Panc1 (cell line): Measurements from ENCODE around the gene SMC3. TPM values are rescaled to one million over a fixed set of nuclear protein-coding genes. Genes with fewer than 3 reads are reported as not detected.
A peak's percentile ranks its signal among the peaks of the same experiment; 100 is the strongest.

Source experiments
- ATAC-seq: fragments of 200-7000 bp; cut with Tn5 transposase; 2 replicates; pipeline ENCODE4 v1.9.1; 2020; ENCODE audit warnings: mild to moderate bottlenecking, moderate library complexity
- BruUV-seq: library from RNA; stranded (reverse); fragments of 400-500 nt; replicated peaks from 2 replicates; lab custom pipeline; 2021; lab: Mats Ljungman, UMichigan
- CTCF ChIA-PET: fragments of 300-600 bp; sonication (Branson Sonifier 250); formaldehyde crosslinking; loops from one replicate; lab custom pipeline; 2022; ENCODE audit warnings: antibody characterized with exemption; lab: Charles Lee
- POLR2A ChIA-PET: fragments of 300-600 bp; sonication (Branson Sonifier 250); formaldehyde crosslinking; loops from one replicate; lab custom pipeline; 2022; ENCODE audit warnings: antibody characterized with exemption; lab: Charles Lee
- DNase-seq: peaks from one replicate; pipeline ENCODE4 v3.0.0-alpha.2; 2010; ENCODE audit warnings: low read depth, low spot score
- H3K27ac ChIP-seq: 2 replicates; pipeline ENCODE4 v1.5.1; 2011; ENCODE audit warnings: mild to moderate bottlenecking, low read length, inconsistent platforms
- H3K27me3 ChIP-seq: fragments of 200-500 bp; sonication (Bioruptor generic); 2 replicates; pipeline ENCODE4 v1.6.0; 2014; ENCODE audit warnings: low read length, inconsistent platforms; ENCODE audit not compliant: control insufficient read depth, insufficient read depth
- H3K36me3 ChIP-seq: fragments of 200-500 bp; sonication (Bioruptor generic); 2 replicates; pipeline ENCODE4 v1.5.1; 2014; ENCODE audit warnings: inconsistent platforms, mild to moderate bottlenecking, low read length, moderate library complexity; ENCODE audit not compliant: control insufficient read depth, insufficient read depth
- H3K4me1 ChIP-seq: 2 replicates; pipeline ENCODE4 v1.5.1; 2011; ENCODE audit warnings: inconsistent platforms, mild to moderate bottlenecking, low read length, moderate library complexity; ENCODE audit not compliant: control insufficient read depth, insufficient read depth
- H3K4me3 ChIP-seq, 2 experiments: 2 replicates each; pipeline ENCODE4 v1.5.1; 2011 to 2012; ENCODE audit warnings: low read depth in 2 of 2, low read length in 2 of 2, mild to moderate bottlenecking in 2 of 2, inconsistent platforms in 1 of 2, moderate library complexity in 1 of 2
- H3K9me3 ChIP-seq: fragments of 200-500 bp; sonication (Bioruptor generic); 2 replicates; pipeline ENCODE4 v1.5.1; 2014; ENCODE audit warnings: low read depth, mild to moderate bottlenecking, inconsistent platforms, low read length, moderate library complexity; ENCODE audit not compliant: control insufficient read depth, insufficient read depth
- CTCF ChIP-seq: fragments of 450-650 bp; IDR thresholded peaks from 2 replicates; pipeline ENCODE4 v1.5.1; 2017; ENCODE audit warnings: mild to moderate bottlenecking
- POLR2AphosphoS5 ChIP-seq: IDR thresholded peaks from 2 replicates; pipeline ENCODE4 v1.6.1; 2012; ENCODE audit warnings: mild to moderate bottlenecking, low read depth, low read length, moderate library complexity
- REST ChIP-seq, 2 experiments: IDR thresholded peaks; 2 replicates each; pipeline ENCODE4 v1.6.1; 2011 to 2012; ENCODE audit warnings: low read depth in 2 of 2, control low read depth in 1 of 2, low read length in 1 of 2, mild to moderate bottlenecking in 1 of 2, moderate library complexity in 1 of 2; ENCODE audit not compliant: insufficient read depth in 1 of 2
- SIN3A ChIP-seq: IDR thresholded peaks from 2 replicates; pipeline ENCODE4 v1.6.1; 2012; ENCODE audit warnings: low read depth, mild to moderate bottlenecking, low read length, moderate library complexity, borderline replicate concordance; ENCODE audit not compliant: insufficient read depth
- TCF7L2 ChIP-seq: IDR thresholded peaks from 2 replicates; pipeline ENCODE4 v1.6.1; 2011; ENCODE audit warnings: mild to moderate bottlenecking, low read depth, low read length, inconsistent platforms
- in situ Hi-C: cut with HindIII; loops from 2 replicates; pipeline ENCODE4 v1.10.0; 2016; ENCODE audit warnings: low sequenced_read_pairs, low pct_unique_long_range_greater_than_20kb
- intact Hi-C: fragments of 100-400 bp; cut with micrococcal nuclease; formaldehyde crosslinking; loops from one replicate; pipeline ENCODE4 v1.10.0; 2022; ENCODE audit not compliant: unreplicated experiment
- total RNA-seq: library from RNA; stranded (reverse); gene quantifications from one replicate; pipeline ENCODE4 v1.2.1, GENCODE V29; 2021; ENCODE audit not compliant: unreplicated experiment

SMC3 gene
- total RNA-seq, 1 experiment from 2014 or later = 71.2 TPM

- DNase-seq (no peak), ATAC-seq (no peak)
- intact Hi-C loops (no loop called here), in situ Hi-C loops (no loop called here)
- POLR2A ChIA-PET = no interaction called here
- BruUV-seq = no TSS peak
- H3K4me3 ChIP-seq = peak overlapping the region; percentile 21 to 52
- CTCF ChIA-PET = no interaction called here
- H3K36me3 ChIP-seq = no peaks in the 10 kb centered on the region; the same call in 1 of the 2 replicates
- peaks cover 17% of the 10 kb centered on the region for H3K4me1 ChIP-seq
- H3K27ac ChIP-seq = no peak overlapping the region
- H3K9me3 ChIP-seq = no peaks in the 10 kb centered on the region
- peaks cover 71% of the 10 kb centered on the region for H3K27me3 ChIP-seq
- TF ChIP-seq POLR2AphosphoS5 (no peak), TCF7L2 (no peak), SIN3A (no peak), CTCF (no peak), REST (IDR thresholded peaks at IDR 0.05; ENCODE audit: insufficient read depth in 1 of 2, low read depth in 2 of 2, low read length in 1 of 2) (no peak)
These were observed 77.3 kb downstream of the SMC3 start for GRCh38 chr10:110644598-110645462.

GRCh38 chr10:110646417-110647135, 79.1 kb downstream of the SMC3 start:
- ChIA-PET POLR2A (no interaction called here), CTCF (no interaction called here)
- BruUV-seq = no TSS peak
- intact Hi-C loops (no loop called here), in situ Hi-C loops (no loop called here)
- H3K36me3 ChIP-seq = no peaks in the 10 kb centered on the region; the same call in 1 of the 2 replicates
- peaks cover 64% of the 10 kb centered on the region for H3K27me3 ChIP-seq
- H3K4me1 ChIP-seq = peaks cover 14% of the 10 kb centered on the region
- DNase-seq (no peak), ATAC-seq (no peak)
- H3K9me3 ChIP-seq = no peaks in the 10 kb centered on the region
- no peak for TF ChIP-seq REST (IDR thresholded peaks at IDR 0.05; ENCODE audit: insufficient read depth in 1 of 2, low read depth in 2 of 2, low read length in 1 of 2)
- TF ChIP-seq CTCF = no peak
- no peak for TF ChIP-seq POLR2AphosphoS5
- TF ChIP-seq SIN3A = no peak
- no peak for TF ChIP-seq TCF7L2
- no peak overlapping the region for H3K27ac ChIP-seq
- no peak overlapping the region for H3K4me3 ChIP-seq
